HG03039 (cell line): ENCODE measurements around the gene NOP16.

Source experiments
- ATAC-seq: cut with Tn5 transposase; IDR thresholded peaks from one replicate; pipeline ENCODE4 v1.9.1; 2021; ENCODE audit warnings: mild to moderate bottlenecking, moderate library complexity; ENCODE audit not compliant: unreplicated experiment

Gene NOP16

GRCh38 chr5:176361437-176362232 is 26.8 kb downstream of the NOP16 start, which contains the start of gene KIAA1191:
Gene KIAA1191 (minus strand): TSS chr5:176361764. CDS start chr5:176359508, 2,256 bp downstream.
- peak; percentile 85 for ATAC-seq

DNA sequence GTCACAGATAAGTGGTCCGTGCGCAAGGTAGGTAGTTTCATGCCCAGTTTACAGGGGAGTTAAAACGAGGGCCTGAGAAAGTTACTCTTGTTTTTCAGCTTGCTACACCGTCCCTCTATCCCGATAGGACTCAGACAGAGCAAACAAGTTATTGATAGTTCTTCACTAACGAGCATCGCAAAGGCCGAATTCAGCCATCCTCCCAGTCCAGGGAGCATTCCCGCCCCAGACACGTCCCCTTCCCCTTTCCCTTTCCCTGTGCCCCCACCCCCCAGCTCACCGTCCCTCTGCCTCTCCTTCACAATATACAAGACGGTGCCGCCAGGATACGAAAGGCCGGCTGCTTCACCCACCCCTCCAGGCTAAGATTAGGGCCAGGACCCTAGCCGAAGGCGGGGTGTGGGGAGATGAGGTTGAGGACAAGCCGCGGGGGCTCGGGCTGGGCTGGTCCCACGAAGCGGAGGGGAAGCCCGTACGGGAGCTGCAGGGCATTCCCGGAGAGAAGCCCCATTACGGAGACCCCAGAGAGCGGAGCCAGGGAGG is 27.4 kb downstream of the NOP16 start:
- no peak for ATAC-seq

DNA sequence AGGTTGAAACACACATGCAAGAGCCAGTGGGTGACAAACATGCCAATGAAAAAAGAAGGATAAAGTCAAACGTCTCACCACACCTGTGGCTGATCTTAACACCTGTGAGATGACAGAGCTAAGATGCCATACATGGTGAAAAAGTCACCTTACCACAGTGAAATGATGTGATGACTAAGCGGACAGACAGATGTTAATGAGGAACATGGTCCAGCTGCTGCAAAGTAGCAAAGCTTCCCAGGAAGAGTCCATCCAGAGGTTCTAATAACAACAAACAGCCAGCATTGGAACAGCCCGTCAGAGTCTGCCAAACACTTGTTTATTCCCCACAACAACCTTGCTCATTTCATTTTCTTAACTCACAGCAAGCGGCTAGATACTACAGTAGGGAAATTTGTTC is 28.7 kb downstream of the NOP16 start:
- ATAC-seq: no peak

DNA sequence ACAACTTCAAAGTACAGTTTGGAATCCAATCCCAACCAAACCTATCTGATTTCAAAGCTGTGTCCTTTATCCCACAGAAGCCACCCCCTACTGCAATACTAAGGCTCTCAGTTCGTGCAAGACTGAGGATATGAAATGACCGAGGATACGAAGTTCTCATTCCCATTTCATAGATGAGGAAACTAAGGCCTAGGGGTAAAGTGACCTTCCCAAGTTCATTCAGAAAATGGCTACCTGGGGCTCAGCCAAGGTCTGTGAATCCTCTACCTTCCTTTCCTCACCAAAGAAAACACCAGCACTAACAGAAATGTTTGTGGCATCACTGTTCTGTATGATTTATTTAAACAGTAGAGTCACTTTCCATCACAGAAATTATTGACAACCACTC is 32.2 kb downstream of the NOP16 start:
- no peak for ATAC-seq

DNA sequence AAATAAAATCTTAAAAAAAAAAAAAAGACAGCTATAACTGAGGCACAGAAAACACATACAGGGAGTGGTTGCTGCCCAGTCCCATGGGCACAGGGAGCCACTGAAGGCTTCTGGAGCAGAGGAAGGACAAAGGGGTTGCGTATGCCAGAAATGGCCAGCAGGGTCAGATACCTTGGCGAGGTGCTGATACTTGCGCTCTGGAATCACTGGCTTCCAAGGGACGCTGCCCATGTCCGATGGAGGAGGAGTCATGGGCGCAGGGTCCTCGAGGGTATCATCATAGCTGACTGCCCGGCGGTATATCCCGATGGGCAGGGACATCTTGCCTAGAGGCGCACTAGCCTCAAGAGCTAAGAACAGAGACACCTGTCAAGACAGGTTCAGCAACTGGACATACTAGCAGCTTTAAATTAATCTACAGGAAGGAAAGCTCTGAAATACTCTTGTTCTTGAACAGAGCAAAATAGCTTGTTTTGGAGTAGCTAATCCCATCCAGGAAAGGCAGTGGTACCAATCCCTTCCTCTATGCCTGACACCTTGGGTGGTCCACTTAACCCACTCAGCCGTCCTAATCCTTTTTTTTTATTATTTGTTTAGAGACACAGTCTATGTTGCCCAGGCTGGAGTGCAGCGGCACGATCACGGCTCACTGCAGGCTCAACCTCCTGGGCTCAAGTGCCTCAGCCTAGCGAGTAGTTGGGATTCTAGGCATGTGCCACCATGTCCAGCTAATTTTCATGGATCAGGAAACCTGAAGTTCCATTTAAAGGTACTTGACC is 32.8 kb downstream of the NOP16 start:
- ATAC-seq: no peak

DNA sequence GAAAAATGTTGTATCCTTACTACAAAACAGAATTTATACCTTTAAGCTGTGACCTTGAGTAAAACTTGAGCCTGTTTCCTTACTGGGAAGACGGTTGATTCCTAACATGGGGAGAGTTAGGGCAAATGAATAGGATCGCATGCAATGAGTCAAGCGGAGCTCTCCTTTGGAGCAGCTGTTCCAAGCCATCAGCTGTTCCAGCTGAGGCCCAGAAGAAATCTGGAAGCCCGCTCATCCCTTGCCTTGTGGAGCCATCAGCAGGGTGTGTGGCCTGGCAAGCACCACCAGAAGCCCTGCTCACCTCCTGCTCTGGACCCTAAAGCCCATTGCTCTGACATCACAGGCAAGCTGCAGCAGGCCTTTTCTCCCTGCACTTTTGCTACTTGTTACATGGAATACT is 34.9 kb downstream of the NOP16 start:
- no peak for ATAC-seq

- no peak for ATAC-seq
Observed at GRCh38 chr5:176352116-176352878, 36.1 kb downstream of the NOP16 start.

DNA sequence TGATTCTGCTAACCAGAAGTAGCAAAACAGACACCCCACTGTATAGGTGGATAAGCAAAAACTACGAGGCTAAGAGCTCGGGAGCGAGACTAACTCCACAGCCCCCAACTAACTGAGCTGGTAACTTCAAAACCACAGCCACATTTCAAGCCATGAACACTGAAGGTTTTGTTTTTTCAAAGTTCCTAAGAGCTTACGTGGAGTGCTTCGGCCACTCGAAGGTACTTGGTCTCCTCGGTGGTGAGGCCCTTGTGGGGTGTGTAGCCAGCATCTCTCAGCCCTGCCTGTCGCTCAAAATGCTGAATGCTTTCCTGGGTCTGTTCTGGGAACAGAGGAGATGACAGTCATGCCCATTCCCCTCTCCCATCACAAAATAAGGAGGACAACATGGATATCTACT is 38.0 kb downstream of the NOP16 start:
- no peak for ATAC-seq

GRCh38 chr5:176342766-176343458 is 45.5 kb downstream of the NOP16 start:
- ATAC-seq: no peak

- ATAC-seq: no peak
Observed at GRCh38 chr5:176342158-176342483, 46.3 kb downstream of the NOP16 start.

DNA sequence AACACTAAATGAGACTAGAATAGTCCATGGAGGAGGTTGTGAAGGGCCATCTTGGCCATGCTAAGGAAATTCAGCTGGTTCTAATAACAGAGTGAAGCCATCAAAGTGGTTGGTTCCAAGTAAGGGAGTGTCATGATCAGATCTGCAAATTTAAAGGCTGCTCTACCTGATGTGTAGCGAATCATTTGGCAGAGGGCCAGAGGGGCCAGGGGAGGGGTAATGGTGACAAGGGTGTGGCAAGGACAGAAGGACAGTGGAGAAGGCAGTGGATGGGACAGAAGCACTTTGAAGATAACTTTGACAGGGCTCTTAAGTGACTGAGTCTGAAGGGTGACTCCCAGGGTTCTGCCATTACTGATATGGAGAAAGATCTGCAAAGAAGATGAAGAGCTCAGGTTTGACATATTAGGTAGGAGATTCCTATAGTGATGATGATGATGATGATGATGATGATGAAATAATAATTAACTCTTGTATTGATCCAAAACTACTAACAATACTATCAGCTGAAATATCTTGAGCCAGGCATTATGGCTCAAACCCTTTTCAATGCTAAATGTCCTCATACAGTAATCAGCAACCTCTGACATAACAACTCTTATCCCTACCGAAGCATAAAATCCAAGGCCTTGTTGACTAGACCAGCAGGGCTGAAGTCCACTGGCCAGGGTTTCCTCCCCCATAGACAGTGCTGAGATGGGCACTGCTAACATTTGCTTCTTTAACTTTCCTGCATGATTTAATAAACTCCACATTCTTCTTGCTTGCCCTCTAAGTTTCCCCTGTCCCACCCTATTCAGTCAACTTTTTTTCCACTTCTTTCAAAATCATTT is 46.9 kb downstream of the NOP16 start:
- no peak for ATAC-seq

GRCh38 chr5:176339304-176339703 is 49.1 kb downstream of the NOP16 start:
- no peak for ATAC-seq

GRCh38 chr5:176337913-176338312 is 50.5 kb downstream of the NOP16 start:
- no peak for ATAC-seq

GRCh38 chr5:176334031-176334770 is 54.2 kb downstream of the NOP16 start:
- no peak for ATAC-seq
